Stimulated activated memory B cell treated with anti-CD40 and anti-IgM and Interleukin-4, amounts not matched to agents 10 μg/mL and 1 μg/mL and 100 μg/mL, for 72 hours (primary cell): Measurements from ENCODE around the gene TEX2.
"Not testable (repeated sequence)": the region's sequence is repeated elsewhere in the genome, so short reads cannot be mapped to it uniquely, and the experiment has no call there.

Experiments used
- ATAC-seq: fragments of 150-1000 bp; cut with Tn5 transposase; 2 replicates; pipeline ENCODE4 v1.10.0; 2021
- H3K27ac Mint-ChIP-seq: one replicate; pipeline ENCODE4 v1.8.0; 2022; ENCODE audit warnings: mild to moderate bottlenecking, mixed read lengths
- H3K27me3 Mint-ChIP-seq: one replicate; pipeline ENCODE4 v1.8.0; 2022; ENCODE audit warnings: mixed read lengths
- H3K36me3 Mint-ChIP-seq: one replicate; pipeline ENCODE4 v1.8.0; 2022; ENCODE audit warnings: mixed read lengths
- H3K4me1 Mint-ChIP-seq: one replicate; pipeline ENCODE4 v1.8.0; 2022; ENCODE audit warnings: mixed read lengths
- H3K4me3 Mint-ChIP-seq: one replicate; pipeline ENCODE4 v1.8.0; 2022; ENCODE audit warnings: mild to moderate bottlenecking, moderate library complexity, mixed read lengths
- H3K9me3 Mint-ChIP-seq: one replicate; pipeline ENCODE4 v1.8.0; 2022; ENCODE audit warnings: mixed read lengths

TEX2 gene

DNA sequence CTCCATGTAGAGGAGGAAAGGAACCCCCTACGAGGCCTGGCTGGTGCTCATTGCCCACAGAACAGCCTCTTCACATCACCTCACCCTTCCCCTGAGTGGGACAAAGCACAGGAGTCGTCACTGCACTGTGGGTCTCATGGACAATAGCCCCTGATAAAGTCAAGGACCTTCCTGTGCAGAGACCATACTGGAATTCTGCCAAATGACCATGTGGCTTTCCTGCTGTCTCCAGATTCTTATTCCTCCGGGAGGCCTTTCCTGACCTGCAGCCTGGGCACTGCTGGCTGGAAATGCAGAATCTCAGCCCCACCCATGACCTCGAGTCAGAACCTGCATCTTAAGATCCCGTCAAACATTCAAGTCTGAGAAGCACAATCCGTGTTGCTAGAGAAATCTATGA is 72.6 kb downstream of the TEX2 start:
- Mint-ChIP-seq H3K36me3 (peaks cover 58% of the 10 kb centered on the region), H3K27me3 (no peaks in the 10 kb centered on the region), H3K4me1 (no peaks in the 10 kb centered on the region), H3K9me3 (no peaks in the 10 kb centered on the region), H3K27ac (no peak overlapping the region), H3K4me3 (no peak overlapping the region)
- no peak for ATAC-seq

DNA sequence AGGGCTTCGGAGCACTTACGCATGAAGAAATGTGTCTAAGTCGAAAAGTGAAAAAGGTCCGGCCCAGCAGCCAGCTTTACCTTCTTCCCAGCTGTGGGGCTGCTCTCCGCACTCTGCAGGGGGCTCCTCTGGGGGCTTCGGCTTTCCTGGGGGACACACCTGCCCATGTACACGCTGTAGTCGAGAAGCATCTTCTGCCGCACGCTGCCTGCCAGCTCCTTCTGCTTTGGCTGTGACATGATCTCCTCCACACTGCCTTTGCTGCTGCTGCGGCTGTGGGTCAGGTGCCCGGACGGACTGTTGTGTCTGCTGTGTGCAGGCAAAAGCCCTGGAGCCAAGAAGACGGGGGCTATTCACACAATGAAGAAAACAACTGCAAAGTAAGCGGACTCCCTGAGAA is 75.0 kb downstream of the TEX2 start:
- no peak for ATAC-seq
- H3K36me3 Mint-ChIP-seq: peaks cover 52% of the 10 kb centered on the region
- no peak overlapping the region for H3K4me3 Mint-ChIP-seq
- H3K27me3 Mint-ChIP-seq: no peaks in the 10 kb centered on the region
- no peak overlapping the region for H3K27ac Mint-ChIP-seq
- H3K9me3 Mint-ChIP-seq: no peaks in the 10 kb centered on the region
- no peaks in the 10 kb centered on the region for H3K4me1 Mint-ChIP-seq

DNA sequence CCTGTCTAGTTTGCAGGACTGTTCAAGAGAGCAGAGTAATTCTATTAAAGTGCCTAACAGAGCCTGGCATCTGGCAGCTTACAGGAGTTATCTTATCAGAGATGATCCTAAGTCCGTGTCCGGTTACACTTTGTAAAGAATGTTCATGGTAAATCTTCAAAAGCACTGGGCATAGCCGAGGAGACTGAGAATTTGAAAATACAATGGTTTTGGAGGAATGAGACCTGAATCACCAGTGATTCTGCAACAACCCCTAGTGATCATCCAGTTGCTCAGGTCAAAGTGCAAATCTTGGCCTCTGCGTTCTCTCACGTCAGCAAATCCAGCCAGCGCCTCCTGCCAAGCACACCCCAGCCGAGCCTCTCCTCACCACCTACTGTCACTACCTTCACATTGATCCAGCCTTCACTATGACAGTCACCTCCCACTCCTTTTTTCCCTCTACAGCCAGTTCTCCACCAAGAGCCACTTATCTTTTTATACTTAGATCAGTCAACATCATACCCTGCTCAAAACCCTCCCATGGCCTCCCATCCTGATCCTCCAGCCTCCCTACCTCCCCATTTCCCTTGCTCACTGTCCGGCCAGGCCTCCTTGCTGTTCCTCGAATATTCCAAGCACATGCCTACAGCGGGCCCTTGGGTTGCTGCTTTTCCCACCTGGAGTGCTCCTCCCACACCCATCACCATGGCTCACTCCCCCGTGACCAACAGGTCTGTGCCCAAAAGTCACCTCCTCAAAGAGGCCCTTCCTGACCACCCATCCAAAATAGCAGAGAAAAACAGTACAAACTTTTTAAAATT is 75.8 kb downstream of the TEX2 start:
- Mint-ChIP-seq H3K4me3 (no peak overlapping the region), H3K9me3 (no peaks in the 10 kb centered on the region)

GRCh38 chr17:64186171-64187092 is 76.6 kb downstream of the TEX2 start:
- Mint-ChIP-seq H3K9me3 (no peaks in the 10 kb centered on the region), H3K27me3 (no peaks in the 10 kb centered on the region), H3K4me3 (no peak overlapping the region), H3K27ac (no peak overlapping the region), H3K4me1 (no peaks in the 10 kb centered on the region), H3K36me3 (peaks cover 44% of the 10 kb centered on the region)
- ATAC-seq: no peak

More for the DNA sequence above, 75.8 kb downstream of the TEX2 start:
- no peak for ATAC-seq
- Mint-ChIP-seq H3K27me3 (no peaks in the 10 kb centered on the region), H3K4me1 (no peaks in the 10 kb centered on the region), H3K27ac (no peak overlapping the region), H3K36me3 (peaks cover 45% of the 10 kb centered on the region)

GRCh38 chr17:64185557-64185956 is 77.5 kb downstream of the TEX2 start:
- not testable (repeated sequence) for H3K27me3 Mint-ChIP-seq, ATAC-seq, H3K9me3 Mint-ChIP-seq, H3K4me3 Mint-ChIP-seq, H3K4me1 Mint-ChIP-seq, H3K27ac Mint-ChIP-seq
- peaks cover 38% of the 10 kb centered on the region for H3K36me3 Mint-ChIP-seq

DNA sequence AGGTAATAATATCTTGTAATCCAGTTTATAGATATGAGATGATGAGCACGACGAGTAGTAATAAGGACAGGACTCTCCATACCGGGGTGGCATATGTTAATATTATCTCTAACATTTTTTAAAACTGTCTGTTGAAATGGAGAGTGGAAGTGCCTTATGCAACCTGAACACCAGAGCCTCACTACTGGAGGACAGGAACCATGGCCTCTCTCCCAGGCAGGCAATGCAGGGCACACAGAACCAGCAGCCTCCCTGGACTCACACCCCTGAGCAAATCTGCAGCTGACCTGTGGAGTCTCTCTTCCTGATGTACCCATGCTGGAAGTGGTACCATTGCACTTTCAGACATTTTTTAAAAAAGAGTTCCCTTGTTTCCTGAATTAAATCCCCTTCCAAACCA is 78.0 kb downstream of the TEX2 start:
- H3K27me3 Mint-ChIP-seq: no peaks in the 10 kb centered on the region
- no peak overlapping the region for H3K4me3 Mint-ChIP-seq
- H3K36me3 Mint-ChIP-seq: peaks cover 39% of the 10 kb centered on the region
- no peaks in the 10 kb centered on the region for H3K4me1 Mint-ChIP-seq
- no peaks in the 10 kb centered on the region for H3K9me3 Mint-ChIP-seq
- ATAC-seq: no peak
- H3K27ac Mint-ChIP-seq: no peak overlapping the region

DNA sequence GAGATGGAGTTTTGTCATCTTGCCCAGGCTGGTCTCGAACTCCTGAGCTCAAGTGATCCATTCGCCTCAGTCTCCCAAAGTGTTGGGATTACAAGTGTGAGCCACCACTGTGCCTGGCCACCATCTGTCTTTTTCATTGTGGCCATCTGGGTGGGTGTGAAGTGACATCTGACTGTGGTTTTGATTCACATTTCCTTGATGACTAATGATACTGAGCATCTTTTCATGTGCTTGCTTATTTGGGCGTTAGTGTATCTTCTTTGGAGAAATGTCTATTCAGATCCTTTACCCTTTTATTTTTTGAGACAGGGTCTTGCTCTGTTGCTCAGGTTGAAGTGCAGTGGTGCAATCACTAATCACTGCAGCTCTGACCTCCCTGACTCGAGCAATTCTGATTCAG is 79.2 kb downstream of the TEX2 start:
- Mint-ChIP-seq H3K4me3 (no peak overlapping the region), H3K36me3 (peaks cover 46% of the 10 kb centered on the region), H3K9me3 (no peaks in the 10 kb centered on the region), H3K27ac (no peak overlapping the region), H3K4me1 (no peaks in the 10 kb centered on the region), H3K27me3 (no peaks in the 10 kb centered on the region)
- ATAC-seq: no peak

DNA sequence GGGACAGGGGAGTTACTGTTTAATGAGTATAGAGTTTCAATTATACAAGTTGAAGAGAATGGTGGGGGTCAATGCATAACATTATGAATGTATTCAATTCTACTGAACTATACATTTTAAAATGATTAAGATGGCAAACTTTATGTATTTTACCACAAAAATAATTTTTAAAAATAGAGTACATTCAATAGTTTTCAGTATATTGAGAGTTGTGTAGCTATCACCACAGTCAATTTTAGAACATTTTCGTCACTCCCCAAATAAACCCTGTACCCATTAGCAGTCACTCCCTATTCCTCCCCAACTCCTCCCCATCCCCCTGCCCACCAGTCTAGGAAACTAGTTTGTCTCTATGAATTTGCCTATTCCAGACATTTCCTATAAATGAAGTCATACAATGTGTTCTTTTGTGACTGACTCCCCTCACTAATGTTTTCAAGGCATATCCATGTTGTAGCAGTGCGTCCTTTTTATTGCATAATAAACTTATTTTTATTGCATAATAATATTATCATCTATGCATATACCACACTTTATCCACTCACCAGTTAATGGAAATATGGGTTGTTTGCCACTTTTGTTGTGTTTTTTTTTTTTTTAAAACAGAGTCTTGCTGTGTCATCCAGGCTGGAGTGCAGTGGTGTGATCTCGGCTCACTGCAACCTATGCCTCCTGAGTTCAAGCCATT is 80.6 kb downstream of the TEX2 start:
- Mint-ChIP-seq H3K27ac (no peak overlapping the region), H3K4me1 (no peaks in the 10 kb centered on the region), H3K36me3 (peaks cover 42% of the 10 kb centered on the region), H3K9me3 (no peaks in the 10 kb centered on the region), H3K27me3 (no peaks in the 10 kb centered on the region), H3K4me3 (no peak overlapping the region)
- no peak for ATAC-seq

GRCh38 chr17:64180089-64181073 is 82.7 kb downstream of the TEX2 start:
- peaks cover 40% of the 10 kb centered on the region for H3K36me3 Mint-ChIP-seq
- H3K9me3 Mint-ChIP-seq: no peaks in the 10 kb centered on the region
- no peak overlapping the region for H3K27ac Mint-ChIP-seq
- no peaks in the 10 kb centered on the region for H3K27me3 Mint-ChIP-seq
- H3K4me3 Mint-ChIP-seq: no peak overlapping the region
- no peaks in the 10 kb centered on the region for H3K4me1 Mint-ChIP-seq
- no peak for ATAC-seq

GRCh38 chr17:64179024-64179423 is 84.0 kb downstream of the TEX2 start:
- not testable (repeated sequence) for ATAC-seq, H3K27ac Mint-ChIP-seq, H3K4me1 Mint-ChIP-seq, H3K9me3 Mint-ChIP-seq, H3K4me3 Mint-ChIP-seq, H3K27me3 Mint-ChIP-seq
- peaks cover 50% of the 10 kb centered on the region for H3K36me3 Mint-ChIP-seq

GRCh38 chr17:64178011-64178825 is 84.8 kb downstream of the TEX2 start:
- Mint-ChIP-seq H3K9me3 (no peaks in the 10 kb centered on the region), H3K27me3 (no peaks in the 10 kb centered on the region), H3K4me1 (no peaks in the 10 kb centered on the region), H3K4me3 (no peak overlapping the region), H3K27ac (no peak overlapping the region), H3K36me3 (peaks cover 50% of the 10 kb centered on the region)
- no peak for ATAC-seq

DNA sequence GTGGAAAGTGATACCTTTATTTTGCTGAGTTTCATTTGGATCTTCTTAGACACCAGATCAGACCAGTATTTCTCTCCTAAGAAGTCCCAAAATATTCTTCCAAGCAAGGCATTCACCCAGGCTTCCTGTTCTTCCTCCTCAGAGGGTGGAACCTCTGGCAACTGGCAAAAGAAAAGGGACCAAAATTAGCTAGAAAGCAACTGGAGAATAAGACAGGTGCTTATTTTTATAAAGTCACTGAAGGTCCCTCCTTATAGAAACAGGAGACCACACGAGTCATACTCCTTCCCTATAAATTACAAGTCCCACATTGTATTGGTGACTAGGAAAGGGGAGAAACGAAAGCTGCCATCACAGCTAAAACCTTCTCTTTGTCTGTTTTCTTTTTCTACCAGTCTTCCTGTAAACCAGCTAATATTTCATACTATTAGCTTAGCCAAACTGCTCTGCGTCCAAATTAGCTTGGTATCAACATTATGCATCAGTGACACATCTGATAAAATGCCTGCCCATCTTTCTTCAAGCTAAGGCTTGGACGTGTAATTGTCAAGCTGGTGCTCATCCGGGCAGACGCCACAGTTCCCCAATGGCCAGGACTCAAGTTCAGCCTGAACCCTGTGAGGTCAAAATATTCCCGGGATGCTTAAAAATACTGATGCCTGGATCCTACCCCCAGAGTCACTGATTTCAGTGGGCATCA is 85.6 kb downstream of the TEX2 start:
- ATAC-seq: no peak
- Mint-ChIP-seq H3K4me3 (no peak overlapping the region), H3K27me3 (no peaks in the 10 kb centered on the region), H3K27ac (no peak overlapping the region), H3K9me3 (no peaks in the 10 kb centered on the region), H3K36me3 (peaks cover 55% of the 10 kb centered on the region), H3K4me1 (no peaks in the 10 kb centered on the region)

- H3K27me3 Mint-ChIP-seq: no peaks in the 10 kb centered on the region
- H3K4me1 Mint-ChIP-seq: no peaks in the 10 kb centered on the region
- ATAC-seq: no peak
- H3K9me3 Mint-ChIP-seq: no peaks in the 10 kb centered on the region
- peaks cover 64% of the 10 kb centered on the region for H3K36me3 Mint-ChIP-seq
- no peak overlapping the region for H3K4me3 Mint-ChIP-seq
- no peak overlapping the region for H3K27ac Mint-ChIP-seq
Observed at GRCh38 chr17:64176556-64176955, 86.5 kb downstream of the TEX2 start.
